GM06990 (cell line): Measurements from ENCODE around the gene GAS7.

Source experiments
- DNase-seq: peaks from one replicate; pipeline ENCODE4 v3.0.0-alpha.2; 2011; ENCODE audit not compliant: insufficient read length; ENCODE audit errors: extremely low read depth
- H3K27me3 ChIP-seq: replicated peaks from 2 replicates; pipeline ENCODE4 v1.6.0; 2011; ENCODE audit warnings: low read length; ENCODE audit not compliant: control insufficient read depth, insufficient read depth
- H3K36me3 ChIP-seq: 2 replicates; pipeline ENCODE4 v1.5.1; 2011; ENCODE audit warnings: low read length; ENCODE audit not compliant: control insufficient read depth, insufficient read depth
- H3K4me3 ChIP-seq: replicated peaks from 2 replicates; pipeline ENCODE4 v1.5.1; 2011; ENCODE audit warnings: low read depth, mild to moderate bottlenecking, control low read depth, low read length
- TF ChIP-seq, protein P1 (sequence below): IDR thresholded peaks from 2 replicates; pipeline ENCODE4 v1.5.1; 2011; ENCODE audit warnings: low read length, control low read depth, mild to moderate bottlenecking, inconsistent platforms; ENCODE audit not compliant: insufficient read depth, poor library complexity, severe bottlenecking

The GAS7 gene

GRCh38 chr17:10177131-10177912, 21.1 kb downstream of the GAS7 start:
- TF ChIP-seq, protein P1, sequence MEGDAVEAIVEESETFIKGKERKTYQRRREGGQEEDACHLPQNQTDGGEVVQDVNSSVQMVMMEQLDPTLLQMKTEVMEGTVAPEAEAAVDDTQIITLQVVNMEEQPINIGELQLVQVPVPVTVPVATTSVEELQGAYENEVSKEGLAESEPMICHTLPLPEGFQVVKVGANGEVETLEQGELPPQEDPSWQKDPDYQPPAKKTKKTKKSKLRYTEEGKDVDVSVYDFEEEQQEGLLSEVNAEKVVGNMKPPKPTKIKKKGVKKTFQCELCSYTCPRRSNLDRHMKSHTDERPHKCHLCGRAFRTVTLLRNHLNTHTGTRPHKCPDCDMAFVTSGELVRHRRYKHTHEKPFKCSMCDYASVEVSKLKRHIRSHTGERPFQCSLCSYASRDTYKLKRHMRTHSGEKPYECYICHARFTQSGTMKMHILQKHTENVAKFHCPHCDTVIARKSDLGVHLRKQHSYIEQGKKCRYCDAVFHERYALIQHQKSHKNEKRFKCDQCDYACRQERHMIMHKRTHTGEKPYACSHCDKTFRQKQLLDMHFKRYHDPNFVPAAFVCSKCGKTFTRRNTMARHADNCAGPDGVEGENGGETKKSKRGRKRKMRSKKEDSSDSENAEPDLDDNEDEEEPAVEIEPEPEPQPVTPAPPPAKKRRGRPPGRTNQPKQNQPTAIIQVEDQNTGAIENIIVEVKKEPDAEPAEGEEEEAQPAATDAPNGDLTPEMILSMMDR: no peak
- no peaks in the 10 kb centered on the region for H3K36me3 ChIP-seq
- no peak for DNase-seq
- no peaks in the 10 kb centered on the region for H3K27me3 ChIP-seq
- no peak overlapping the region for H3K4me3 ChIP-seq

GRCh38 chr17:10173913-10174312, 24.5 kb downstream of the GAS7 start:
- no peaks in the 10 kb centered on the region for H3K27me3 ChIP-seq
- no peak for DNase-seq
- no peak overlapping the region for H3K4me3 ChIP-seq
- TF ChIP-seq, protein P1: no peak
- H3K36me3 ChIP-seq: no peaks in the 10 kb centered on the region

- no peaks in the 10 kb centered on the region for H3K27me3 ChIP-seq
- TF ChIP-seq, protein P1: no peak
- no peak overlapping the region for H3K4me3 ChIP-seq
- no peaks in the 10 kb centered on the region for H3K36me3 ChIP-seq
- no peak for DNase-seq
Measured at GRCh38 chr17:10172778-10173177, 25.6 kb downstream of the GAS7 start.

DNA sequence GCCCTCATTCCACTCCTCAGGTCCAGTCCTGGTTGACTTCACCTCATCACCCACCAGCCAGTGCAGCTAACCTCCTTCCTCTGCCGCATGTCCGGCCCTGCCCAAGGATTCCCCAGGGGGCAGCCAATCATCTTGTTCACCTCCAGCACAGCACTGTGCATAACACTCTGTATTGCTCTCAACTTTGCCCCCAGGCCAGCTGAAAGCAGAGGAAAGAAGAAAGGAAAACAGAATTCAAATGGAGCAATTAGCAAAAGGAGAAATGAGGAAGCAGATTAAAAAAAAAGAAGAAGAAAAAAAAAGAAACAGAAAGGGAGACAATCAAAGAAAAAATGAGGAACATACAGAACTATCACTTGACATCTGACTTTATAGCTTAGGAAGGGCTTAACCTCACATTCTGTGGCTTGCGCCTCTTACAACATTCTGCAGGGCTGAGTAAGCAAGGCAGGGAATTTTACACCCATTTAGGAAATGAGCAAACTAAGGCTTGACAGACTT, 26.1 kb downstream of the GAS7 start:
- Histone ChIP-seq H3K4me3 (no peak overlapping the region), H3K36me3 (no peaks in the 10 kb centered on the region), H3K27me3 (no peaks in the 10 kb centered on the region)
- DNase-seq: no peak
- TF ChIP-seq, protein P1: no peak

- TF ChIP-seq, protein P1: no peak
- no peak overlapping the region; the same call in 1 of the 2 replicates for H3K4me3 ChIP-seq
- no peak for DNase-seq
- H3K36me3 ChIP-seq: no peaks in the 10 kb centered on the region
- no peaks in the 10 kb centered on the region for H3K27me3 ChIP-seq
Measured at GRCh38 chr17:10171581-10171981, 26.8 kb downstream of the GAS7 start.
